ENCODE measurements around the gene GSTM1.
"Not testable (repeated sequence)": the region's sequence is repeated elsewhere in the genome, so short reads cannot be mapped to it uniquely, and the experiment has no call there.

GSTM1 gene

GRCh38 chr1:109705411-109705810, 17.8 kb downstream of the GSTM1 start:
- Mint-ChIP-seq H3K4me1 (no peaks in the 10 kb centered on the region), H3K4me3 (no peak overlapping the region), H3K36me3 (no peaks in the 10 kb centered on the region), H3K9me3 (peaks cover 15% of the 10 kb centered on the region), H3K27ac (no peak overlapping the region)
- no peak for DNase-seq (ENCODE audit: low spot score in 2 of 2)
- ATAC-seq: no peak

- H3K9me3 Mint-ChIP-seq: peaks cover 15% of the 10 kb centered on the region
- not testable (repeated sequence) for H3K4me1 Mint-ChIP-seq; DNase-seq (ENCODE audit: low spot score in 2 of 2); H3K36me3 Mint-ChIP-seq; H3K27ac Mint-ChIP-seq; ATAC-seq; H3K4me3 Mint-ChIP-seq
Measured at GRCh38 chr1:109708949-109709348, 21.3 kb downstream of the GSTM1 start.

- H3K9me3 Mint-ChIP-seq: peaks cover 11% of the 10 kb centered on the region
- not testable (repeated sequence) for DNase-seq (ENCODE audit: low spot score in 2 of 2); H3K27ac Mint-ChIP-seq; H3K4me3 Mint-ChIP-seq; H3K4me1 Mint-ChIP-seq; H3K36me3 Mint-ChIP-seq; ATAC-seq
Measured at GRCh38 chr1:109709822-109710221, 22.2 kb downstream of the GSTM1 start.

GRCh38 chr1:109711593-109712320, 24.1 kb downstream of the GSTM1 start, which contains the start of gene GSTM5:
Gene GSTM5, plus strand, starts transcription at chr1:109712251. Its CDS starts 62 bp downstream, at chr1:109712313.
- H3K36me3 Mint-ChIP-seq, H3K27ac Mint-ChIP-seq, H3K4me1 Mint-ChIP-seq, ATAC-seq, H3K4me3 Mint-ChIP-seq: not testable (repeated sequence)
- DNase-seq (ENCODE audit: low spot score in 2 of 2): peak in 1 of 2 donors; percentile 43
- peaks cover 11% of the 10 kb centered on the region for H3K9me3 Mint-ChIP-seq

GRCh38 chr1:109712321-109712864, 24.8 kb downstream of the GSTM1 start:
- Mint-ChIP-seq H3K9me3 (peaks cover 11% of the 10 kb centered on the region), H3K36me3 (no peaks in the 10 kb centered on the region), H3K27ac (no peak overlapping the region), H3K4me3 (no peak overlapping the region), H3K4me1 (no peaks in the 10 kb centered on the region)
- ATAC-seq (no peak), DNase-seq (ENCODE audit: low spot score in 2 of 2) (no peak)

- Mint-ChIP-seq H3K9me3 (peaks cover 6% of the 10 kb centered on the region), H3K4me3 (no peak overlapping the region), H3K27ac (no peak overlapping the region), H3K4me1 (no peaks in the 10 kb centered on the region), H3K36me3 (no peaks in the 10 kb centered on the region)
- DNase-seq (ENCODE audit: low spot score in 2 of 2) (no peak), ATAC-seq (no peak)
Measured at GRCh38 chr1:109713636-109714035, 26.0 kb downstream of the GSTM1 start.

GRCh38 chr1:109714661-109715372, 27.2 kb downstream of the GSTM1 start:
- H3K9me3 Mint-ChIP-seq: no peaks in the 10 kb centered on the region
- DNase-seq (ENCODE audit: low spot score in 2 of 2) (peak in 1 of 2 donors; percentile 36), ATAC-seq (no peak)
- H3K27ac Mint-ChIP-seq: no peak overlapping the region
- peaks cover 6% of the 10 kb centered on the region for H3K4me1 Mint-ChIP-seq
- H3K4me3 Mint-ChIP-seq: no peak overlapping the region
- H3K36me3 Mint-ChIP-seq: no peaks in the 10 kb centered on the region

GRCh38 chr1:109716121-109716520, 28.5 kb downstream of the GSTM1 start:
- no peak overlapping the region for H3K27ac Mint-ChIP-seq
- no peak overlapping the region for H3K4me3 Mint-ChIP-seq
- H3K9me3 Mint-ChIP-seq: no peaks in the 10 kb centered on the region
- DNase-seq (ENCODE audit: low spot score in 2 of 2) (peak in 1 of 2 donors; percentile 38), ATAC-seq (no peak)
- H3K4me1 Mint-ChIP-seq: peaks cover 6% of the 10 kb centered on the region
- H3K36me3 Mint-ChIP-seq: no peaks in the 10 kb centered on the region

GRCh38 chr1:109716570-109717090, 29.0 kb downstream of the GSTM1 start:
- H3K27ac Mint-ChIP-seq: no peak overlapping the region
- DNase-seq (ENCODE audit: low spot score in 2 of 2) (no peak), ATAC-seq (no peak)
- no peaks in the 10 kb centered on the region for H3K36me3 Mint-ChIP-seq
- H3K9me3 Mint-ChIP-seq: no peaks in the 10 kb centered on the region
- H3K4me1 Mint-ChIP-seq: peaks cover 6% of the 10 kb centered on the region
- H3K4me3 Mint-ChIP-seq: no peak overlapping the region

GRCh38 chr1:109717729-109718128, 30.1 kb downstream of the GSTM1 start:
- ATAC-seq: no peak
- no peak overlapping the region for H3K27ac Mint-ChIP-seq

GRCh38 chr1:109718495-109718894, 30.9 kb downstream of the GSTM1 start:
- no peak overlapping the region for H3K27ac Mint-ChIP-seq
- peak in 1 of 2 donors; percentile 37 for DNase-seq (ENCODE audit: low spot score in 2 of 2)
- H3K4me1 Mint-ChIP-seq: peaks cover 6% of the 10 kb centered on the region
- no peaks in the 10 kb centered on the region for H3K9me3 Mint-ChIP-seq
- no peak overlapping the region for H3K4me3 Mint-ChIP-seq
- no peaks in the 10 kb centered on the region for H3K36me3 Mint-ChIP-seq
- ATAC-seq: no peak

More at GRCh38 chr1:109717729-109718128, 30.1 kb downstream of the GSTM1 start:
- H3K4me3 Mint-ChIP-seq: no peak overlapping the region
- no peaks in the 10 kb centered on the region for H3K9me3 Mint-ChIP-seq
- H3K36me3 Mint-ChIP-seq: no peaks in the 10 kb centered on the region
- DNase-seq (ENCODE audit: low spot score in 2 of 2): no peak
- peaks cover 6% of the 10 kb centered on the region for H3K4me1 Mint-ChIP-seq

GRCh38 chr1:109719337-109719837, 31.8 kb downstream of the GSTM1 start:
- ATAC-seq (peak; percentile 58), DNase-seq (ENCODE audit: low spot score in 2 of 2) (no peak)
- H3K36me3 Mint-ChIP-seq: no peaks in the 10 kb centered on the region
- no peaks in the 10 kb centered on the region for H3K9me3 Mint-ChIP-seq
- peaks cover 6% of the 10 kb centered on the region for H3K4me1 Mint-ChIP-seq
- H3K27ac Mint-ChIP-seq: no peak overlapping the region
- H3K4me3 Mint-ChIP-seq: no peak overlapping the region

GRCh38 chr1:109721042-109721441, 33.4 kb downstream of the GSTM1 start:
- H3K27ac Mint-ChIP-seq: no peak overlapping the region
- peaks cover 6% of the 10 kb centered on the region for H3K4me1 Mint-ChIP-seq
- H3K4me3 Mint-ChIP-seq: no peak overlapping the region
- DNase-seq (ENCODE audit: low spot score in 2 of 2): no peak
- no peaks in the 10 kb centered on the region for H3K36me3 Mint-ChIP-seq
- ATAC-seq: no peak
- H3K9me3 Mint-ChIP-seq: no peaks in the 10 kb centered on the region

GRCh38 chr1:109721971-109722370, 34.4 kb downstream of the GSTM1 start:
- ATAC-seq (no peak), DNase-seq (ENCODE audit: low spot score in 2 of 2) (no peak)
- H3K9me3 Mint-ChIP-seq: no peaks in the 10 kb centered on the region

GRCh38 chr1:109722908-109723691, 35.5 kb downstream of the GSTM1 start:
- ATAC-seq (no peak), DNase-seq (ENCODE audit: low spot score in 2 of 2) (peak in 1 of 2 donors; percentile 33)
- no peaks in the 10 kb centered on the region for H3K9me3 Mint-ChIP-seq
- H3K36me3 Mint-ChIP-seq: no peaks in the 10 kb centered on the region
- no peak overlapping the region for H3K27ac Mint-ChIP-seq
- H3K4me1 Mint-ChIP-seq: peaks cover 6% of the 10 kb centered on the region
- no peak overlapping the region for H3K4me3 Mint-ChIP-seq

More at GRCh38 chr1:109721971-109722370, 34.4 kb downstream of the GSTM1 start:
- Mint-ChIP-seq H3K36me3 (no peaks in the 10 kb centered on the region), H3K27ac (no peak overlapping the region), H3K4me3 (no peak overlapping the region), H3K4me1 (peaks cover 6% of the 10 kb centered on the region)

All from stimulated activated effector memory CD8-positive, alpha-beta T cell treated with anti-CD3 and anti-CD28 coated beads, Interleukin-12 subunit alpha, Interleukin-12 subunit beta, amount 100 ng/mL, for 72 hours (primary cell).